Kidney (tissue), 14 donors: Measurements from ENCODE around the gene SERPINA3. TPM values are rescaled to one million over a fixed set of nuclear protein-coding genes. Genes with fewer than 3 reads are reported as not detected.

Experiments
- DNase-seq, 5 donors: peaks; one replicate each; pipeline ENCODE4 v3.0.0-alpha.2; 2013 to 2020
- FAIRE-seq: peaks from 2 replicates; lab custom pipeline; 2012; peaks lifted over from hg19 to GRCh38; lab: Jason Lieb, UNC
- H3K27ac ChIP-seq, 2 donors: one replicate each; pipeline ENCODE4 v1.7.0; 2013; ENCODE audit warnings: low read depth in 2 of 2, low read length in 2 of 2, inconsistent platforms in 1 of 2
- H3K27me3 ChIP-seq: one replicate; pipeline ENCODE4 v1.7.1; 2013; ENCODE audit warnings: low read length, inconsistent platforms; ENCODE audit not compliant: control insufficient read depth, insufficient read depth
- H3K36me3 ChIP-seq, 3 donors: one replicate each; pipeline versions ENCODE4 v1.7.0 to v1.7.1; 2013; ENCODE audit warnings: low read length in 3 of 3, control low read depth in 1 of 3, inconsistent platforms in 1 of 3; ENCODE audit not compliant: insufficient read depth in 3 of 3, control insufficient read depth in 2 of 3
- H3K4me1 ChIP-seq, 3 donors: one replicate each; pipeline versions ENCODE4 v1.7.0 to v1.7.1; 2013; ENCODE audit warnings: low read length in 3 of 3, inconsistent platforms in 1 of 3, low read depth in 1 of 3; ENCODE audit not compliant: control insufficient read depth in 2 of 3, insufficient read depth in 2 of 3
- H3K4me3 ChIP-seq, 3 donors: one replicate each; pipeline versions ENCODE4 v1.7.0 to v1.8.1; 2013; ENCODE audit warnings: low read length in 3 of 3, control low read depth in 1 of 3, inconsistent platforms in 1 of 3
- H3K9ac ChIP-seq, 3 donors: one replicate each; pipeline versions ENCODE4 v1.7.0 to v1.7.1; 2013; ENCODE audit warnings: low read length in 3 of 3, control low read depth in 1 of 3, inconsistent platforms in 1 of 3
- H3K9me3 ChIP-seq, 3 donors: one replicate each; pipeline versions ENCODE4 v1.7.0 to v1.7.1; 2013; ENCODE audit warnings: low read length in 3 of 3, control low read depth in 1 of 3, inconsistent platforms in 1 of 3; ENCODE audit not compliant: control insufficient read depth in 2 of 3, insufficient read depth in 1 of 3
- CTCF ChIP-seq: IDR thresholded peaks from 3 replicates; pipeline ENCODE4 v1.5.1; 2012; ENCODE audit warnings: mild to moderate bottlenecking, moderate library complexity, borderline replicate concordance; ENCODE audit not compliant: insufficient read depth; ENCODE audit errors: extremely low read depth
- intact Hi-C: fragments of 100-400 bp; cut with DNase I; formaldehyde crosslinking; loops from one replicate; pipeline ENCODE4 v1.11.1; 2022
- polyA plus RNA-seq: library from polyadenylated mRNA; stranded (reverse); fragments of 350-450 nt; fragmentation: Illumina TruSeq; extraction: RNeasy Lipid Tissue Mini Kit (QIAGEN cat#74804); gene quantifications from one replicate; pipeline ENCODE4 v1.2.3, GENCODE V29; 2014; ENCODE audit warnings: low read depth, low replicate concordance; ENCODE audit not compliant: insufficient read depth
- total RNA-seq: library from RNA; stranded (reverse); fragmentation: NEBNext Ultra II Directional; extraction: Animal tissue kit (Norgen Biotek cat#: 25700); gene quantifications from one replicate; pipeline ENCODE4 v1.2.1, GENCODE V29; 2021
- donor health status: control.
- donor health status: control.
- donor health status: control.
- donor health status: control.
- donor health status: control.
- donor health status: DM: yes; HTN: yes; CAD: no.
- donor health status: Normal renal cell carcinoma (clear cell type).

Gene SERPINA3
- total and polyA plus RNA-seq, 2 donors from 2014 or later = 786 to 1,762 TPM

DNA sequence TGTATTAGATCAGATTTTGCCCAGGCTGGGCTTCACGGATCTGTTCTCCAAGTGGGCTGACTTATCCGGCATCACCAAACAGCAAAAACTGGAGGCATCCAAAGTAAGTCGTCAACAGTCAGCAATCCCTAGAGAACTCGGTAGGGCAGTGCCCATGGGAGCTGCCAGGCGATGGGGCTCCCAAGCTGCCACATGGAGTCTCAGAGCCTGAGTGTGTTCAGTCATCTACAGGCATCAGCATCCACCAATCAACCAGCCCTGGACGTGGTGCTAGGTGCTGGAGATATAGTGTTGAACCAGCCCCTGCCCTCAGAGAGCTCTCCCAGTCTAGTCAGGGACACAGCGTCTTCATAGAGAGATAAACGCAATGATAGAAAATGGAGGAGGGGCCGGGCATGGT, 44.0 kb upstream of the SERPINA3 start:
- H3K27me3 ChIP-seq = no peaks in the 10 kb centered on the region
- peaks cover 0 to 2% (median 0%) of the 10 kb centered on the region in 3 donors for H3K4me1 ChIP-seq
- H3K27ac ChIP-seq = no peak overlapping the region
- H3K9me3 ChIP-seq = no peaks in the 10 kb centered on the region
- FAIRE-seq (no peak), DNase-seq (peak in 1 of 5 donors; percentile 11)
- H3K4me3 ChIP-seq = no peak overlapping the region
- no peaks in the 10 kb centered on the region for H3K36me3 ChIP-seq
- intact Hi-C loops = no loop called here
- TF ChIP-seq CTCF = no peak
- no peak overlapping the region for H3K9ac ChIP-seq

DNA sequence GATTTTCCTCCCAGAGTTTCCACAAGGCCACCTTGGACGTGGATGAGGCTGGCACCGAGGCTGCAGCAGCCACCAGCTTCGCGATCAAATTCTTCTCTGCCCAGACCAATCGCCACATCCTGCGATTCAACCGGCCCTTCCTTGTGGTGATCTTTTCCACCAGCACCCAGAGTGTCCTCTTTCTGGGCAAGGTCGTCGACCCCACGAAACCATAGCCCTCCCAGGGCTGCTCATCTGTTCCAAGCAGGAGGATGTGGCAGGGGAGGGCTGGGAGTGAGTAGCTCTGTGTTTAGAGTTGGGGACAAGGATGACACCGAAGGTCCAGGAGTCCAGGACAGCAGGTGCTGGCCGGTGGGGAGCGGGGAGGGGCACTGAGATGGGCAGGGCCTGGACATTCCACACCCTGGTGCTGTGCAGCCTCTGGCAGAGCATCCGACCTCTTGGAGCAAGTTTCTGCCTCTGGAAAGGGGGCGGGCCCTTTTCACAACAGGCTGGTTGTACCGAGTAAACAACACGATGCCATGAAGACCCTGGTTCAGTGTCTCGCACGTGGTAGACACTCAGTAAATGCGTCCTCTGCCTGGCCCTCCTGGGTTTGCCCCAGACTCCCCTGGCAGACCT, 42.7 kb upstream of the SERPINA3 start:
- peak in 1 of 5 donors; percentile 30 for DNase-seq
- intact Hi-C loops = no loop called here
- no peak for FAIRE-seq
- no peak overlapping the region for H3K27ac ChIP-seq
- no peaks in the 10 kb centered on the region for H3K9me3 ChIP-seq
- TF ChIP-seq CTCF = no peak
- no peak overlapping the region for H3K4me3 ChIP-seq
- H3K9ac ChIP-seq = no peak overlapping the region
- H3K36me3 ChIP-seq = no peaks in the 10 kb centered on the region
- peaks cover 0 to 4% (median 0%) of the 10 kb centered on the region in 3 donors for H3K4me1 ChIP-seq
- no peaks in the 10 kb centered on the region for H3K27me3 ChIP-seq

GRCh38 chr14:94570002-94570400, 42.2 kb upstream of the SERPINA3 start:
- Histone ChIP-seq H3K4me3 (no peak overlapping the region), H3K4me1 (peaks cover 0 to 4% (median 0%) of the 10 kb centered on the region in 3 donors), H3K36me3 (no peaks in the 10 kb centered on the region), H3K27ac (no peak overlapping the region), H3K27me3 (no peaks in the 10 kb centered on the region), H3K9ac (no peak overlapping the region), H3K9me3 (no peaks in the 10 kb centered on the region)
- TF ChIP-seq CTCF = no peak
- intact Hi-C loops = no loop called here
- FAIRE-seq (no peak), DNase-seq (no peak)
